EL (cell line): ENCODE measurements around the gene AP3D1.
A peak's percentile ranks its signal among the peaks of the same experiment; 100 is the strongest.

Experiments used
- DNase-seq: peaks from one replicate; pipeline ENCODE4 v3.0.0-alpha.2; 2016

AP3D1 gene

GRCh38 chr19:2058570-2059421, 92.6 kb downstream of the AP3D1 start:
- no peak for DNase-seq

- no peak for DNase-seq
These were observed 93.6 kb downstream of the AP3D1 start for GRCh38 chr19:2057484-2058469.

- no peak for DNase-seq
These were observed 94.6 kb downstream of the AP3D1 start for GRCh38 chr19:2056837-2057192.

GRCh38 chr19:2055931-2056836, 95.2 kb downstream of the AP3D1 start:
- peak; percentile 78 for DNase-seq

GRCh38 chr19:2054763-2055162, 96.6 kb downstream of the AP3D1 start:
- DNase-seq: no peak

GRCh38 chr19:2053601-2054389, 97.6 kb downstream of the AP3D1 start:
- no peak for DNase-seq

- peak; percentile 29 for DNase-seq
These were observed 99.3 kb downstream of the AP3D1 start for GRCh38 chr19:2051773-2052704.

- peak; percentile 86 for DNase-seq
These were observed 100.2 kb downstream of the AP3D1 start, which contains the start of gene MKNK2 for GRCh38 chr19:2050991-2051772. Gene MKNK2 (minus strand): TSS chr19:2051244. CDS start chr19:2050851, 393 bp downstream.
